PFSK-1 (cell line): ENCODE measurements around the gene NUDT3.

Experiments
- FOXP2 ChIP-seq: optimal IDR thresholded peaks from 2 replicates; pipeline ENCODE3; 2011; ENCODE audit warnings: borderline replicate concordance, control low read depth, inconsistent platforms; ENCODE audit not compliant: insufficient read depth; ENCODE audit errors: extremely low read length, extremely low read depth
- POLR2AphosphoS5 ChIP-seq: IDR thresholded peaks from 2 replicates; pipeline ENCODE4 v1.6.1; 2012; ENCODE audit warnings: low read depth, mild to moderate bottlenecking, control low read depth, low read length, moderate library complexity
- SIN3A ChIP-seq: IDR thresholded peaks from 2 replicates; pipeline ENCODE4 v1.6.1; 2012; ENCODE audit warnings: mild to moderate bottlenecking, low read length, moderate library complexity, borderline replicate concordance; ENCODE audit not compliant: insufficient read depth
- TAF1 ChIP-seq: IDR thresholded peaks from 2 replicates; pipeline ENCODE4 v1.6.1; 2012; ENCODE audit warnings: low read length, control low read depth, borderline replicate concordance; ENCODE audit not compliant: insufficient read depth
- TF ChIP-seq, protein P1 (sequence below), 2 experiments: IDR thresholded peaks; 2 replicates each; pipeline versions ENCODE4 v1.6.1 to v1.8.0; 2011 to 2012; ENCODE audit warnings: low read depth in 2 of 2, low read length in 2 of 2, control low read depth in 1 of 2, inconsistent platforms in 1 of 2, mild to moderate bottlenecking in 1 of 2, moderate library complexity in 1 of 2; ENCODE audit not compliant: insufficient read depth in 1 of 2

NUDT3 gene

DNA sequence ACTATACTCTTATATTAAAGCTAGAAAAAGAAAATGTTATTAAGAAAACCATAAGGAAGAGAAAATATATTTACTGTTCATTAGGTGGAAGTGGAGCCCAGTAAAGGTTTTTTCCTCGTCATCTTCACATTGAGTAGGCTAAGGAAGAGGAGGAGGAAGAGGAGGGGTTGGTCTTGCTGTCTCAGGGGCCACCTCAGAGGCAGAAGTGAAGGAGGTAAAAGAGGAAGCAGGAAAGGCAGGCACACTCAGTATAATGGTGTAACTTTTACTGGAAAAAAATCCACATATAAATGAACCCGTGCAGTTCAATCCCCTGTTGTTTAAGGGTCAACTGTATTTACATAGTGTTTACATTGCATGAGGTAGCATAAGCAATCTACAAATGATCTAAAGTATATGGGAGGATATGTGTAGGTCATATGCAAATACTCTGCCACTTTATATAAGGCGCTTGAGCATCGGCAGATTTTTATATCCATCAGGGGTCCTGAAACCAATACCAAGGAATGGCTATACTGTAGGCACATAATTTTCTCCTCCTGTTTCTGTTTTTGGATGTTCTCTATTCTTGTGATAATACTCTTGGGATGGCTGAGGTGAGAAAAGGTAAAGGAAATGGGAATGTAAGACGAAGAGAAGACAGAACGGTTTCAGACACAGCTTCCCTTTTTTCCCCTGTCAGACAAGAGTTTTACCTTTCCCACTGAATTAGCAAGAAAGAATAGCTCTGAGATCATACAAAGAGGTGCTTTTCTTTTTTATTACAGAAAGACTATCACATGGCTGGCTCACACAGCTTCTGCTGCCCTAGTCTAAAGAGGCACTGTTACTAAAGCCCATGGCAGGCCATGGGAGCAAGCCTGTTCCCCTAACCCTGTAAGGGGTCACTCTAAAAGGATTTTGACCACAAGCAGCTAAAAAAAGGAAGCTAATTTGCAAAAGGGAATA is 59.9 kb downstream of the NUDT3 start:
- no peak for TF ChIP-seq SIN3A
- TF ChIP-seq TAF1: no peak
- no peak for TF ChIP-seq POLR2AphosphoS5
- TF ChIP-seq, protein P1, sequence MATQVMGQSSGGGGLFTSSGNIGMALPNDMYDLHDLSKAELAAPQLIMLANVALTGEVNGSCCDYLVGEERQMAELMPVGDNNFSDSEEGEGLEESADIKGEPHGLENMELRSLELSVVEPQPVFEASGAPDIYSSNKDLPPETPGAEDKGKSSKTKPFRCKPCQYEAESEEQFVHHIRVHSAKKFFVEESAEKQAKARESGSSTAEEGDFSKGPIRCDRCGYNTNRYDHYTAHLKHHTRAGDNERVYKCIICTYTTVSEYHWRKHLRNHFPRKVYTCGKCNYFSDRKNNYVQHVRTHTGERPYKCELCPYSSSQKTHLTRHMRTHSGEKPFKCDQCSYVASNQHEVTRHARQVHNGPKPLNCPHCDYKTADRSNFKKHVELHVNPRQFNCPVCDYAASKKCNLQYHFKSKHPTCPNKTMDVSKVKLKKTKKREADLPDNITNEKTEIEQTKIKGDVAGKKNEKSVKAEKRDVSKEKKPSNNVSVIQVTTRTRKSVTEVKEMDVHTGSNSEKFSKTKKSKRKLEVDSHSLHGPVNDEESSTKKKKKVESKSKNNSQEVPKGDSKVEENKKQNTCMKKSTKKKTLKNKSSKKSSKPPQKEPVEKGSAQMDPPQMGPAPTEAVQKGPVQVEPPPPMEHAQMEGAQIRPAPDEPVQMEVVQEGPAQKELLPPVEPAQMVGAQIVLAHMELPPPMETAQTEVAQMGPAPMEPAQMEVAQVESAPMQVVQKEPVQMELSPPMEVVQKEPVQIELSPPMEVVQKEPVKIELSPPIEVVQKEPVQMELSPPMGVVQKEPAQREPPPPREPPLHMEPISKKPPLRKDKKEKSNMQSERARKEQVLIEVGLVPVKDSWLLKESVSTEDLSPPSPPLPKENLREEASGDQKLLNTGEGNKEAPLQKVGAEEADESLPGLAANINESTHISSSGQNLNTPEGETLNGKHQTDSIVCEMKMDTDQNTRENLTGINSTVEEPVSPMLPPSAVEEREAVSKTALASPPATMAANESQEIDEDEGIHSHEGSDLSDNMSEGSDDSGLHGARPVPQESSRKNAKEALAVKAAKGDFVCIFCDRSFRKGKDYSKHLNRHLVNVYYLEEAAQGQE (IDR thresholded peaks at IDR 0.05; ENCODE audit: insufficient read depth in 1 of 2, low read depth in 2 of 2, low read length in 2 of 2): no peak
- TF ChIP-seq FOXP2: no peak

DNA sequence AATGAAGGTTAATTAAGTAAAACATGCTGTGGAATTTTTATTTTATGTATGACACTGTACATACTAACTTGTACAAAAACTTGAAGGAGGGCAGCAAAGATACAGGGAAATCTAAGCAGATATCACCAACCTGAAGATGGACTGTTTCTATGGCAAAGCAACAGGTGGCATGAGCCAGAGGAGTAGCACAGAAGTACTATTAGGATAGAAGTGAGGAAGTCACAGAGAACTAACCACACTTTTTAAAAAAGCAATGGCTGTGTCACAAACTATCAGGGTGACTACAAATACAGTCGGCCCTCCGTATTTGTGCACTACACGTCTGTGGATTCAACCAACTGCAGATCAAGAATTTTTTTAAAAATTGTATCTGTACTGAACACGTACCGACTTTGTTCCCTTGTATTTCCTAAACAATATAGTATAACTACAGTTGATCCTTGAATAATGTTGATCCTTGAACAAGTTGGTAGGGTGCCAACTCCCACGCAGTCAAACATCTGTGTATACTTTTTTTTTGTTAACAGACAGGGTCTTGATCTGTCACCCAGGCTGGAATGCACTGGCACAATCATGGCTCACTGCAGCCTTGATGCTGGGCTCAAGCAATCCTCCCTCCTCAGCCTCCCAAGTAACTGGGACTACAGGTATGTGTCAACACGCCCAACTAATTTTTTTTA is 61.0 kb downstream of the NUDT3 start:
- TF ChIP-seq, protein P1 (IDR thresholded peaks at IDR 0.05; ENCODE audit: insufficient read depth in 1 of 2, low read depth in 2 of 2, low read length in 2 of 2): no peak
- no peak for TF ChIP-seq SIN3A
- TF ChIP-seq TAF1: no peak
- no peak for TF ChIP-seq FOXP2
- TF ChIP-seq POLR2AphosphoS5: no peak

DNA sequence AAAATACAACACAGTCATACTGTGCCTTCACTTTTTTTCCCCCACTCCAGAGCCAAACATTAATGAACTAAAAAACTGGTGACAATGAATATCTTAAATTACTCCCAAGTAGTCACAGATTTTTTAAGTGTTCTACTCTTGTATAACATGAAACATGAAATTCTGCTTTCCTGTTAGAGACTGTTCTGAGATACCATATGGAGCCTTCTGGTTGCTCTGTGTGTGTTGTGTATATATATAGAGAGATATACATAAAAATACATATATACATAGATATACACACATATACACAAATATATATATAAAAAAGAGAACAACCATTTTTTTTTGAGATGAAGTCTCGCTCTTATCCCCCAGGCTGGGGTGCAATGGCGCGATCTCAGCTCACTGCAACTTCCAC is 63.5 kb downstream of the NUDT3 start:
- TF ChIP-seq POLR2AphosphoS5 (no peak), SIN3A (no peak), TAF1 (no peak), FOXP2 (no peak)
- TF ChIP-seq, protein P1 (IDR thresholded peaks at IDR 0.05; ENCODE audit: insufficient read depth in 1 of 2, low read depth in 2 of 2, low read length in 2 of 2): no peak

DNA sequence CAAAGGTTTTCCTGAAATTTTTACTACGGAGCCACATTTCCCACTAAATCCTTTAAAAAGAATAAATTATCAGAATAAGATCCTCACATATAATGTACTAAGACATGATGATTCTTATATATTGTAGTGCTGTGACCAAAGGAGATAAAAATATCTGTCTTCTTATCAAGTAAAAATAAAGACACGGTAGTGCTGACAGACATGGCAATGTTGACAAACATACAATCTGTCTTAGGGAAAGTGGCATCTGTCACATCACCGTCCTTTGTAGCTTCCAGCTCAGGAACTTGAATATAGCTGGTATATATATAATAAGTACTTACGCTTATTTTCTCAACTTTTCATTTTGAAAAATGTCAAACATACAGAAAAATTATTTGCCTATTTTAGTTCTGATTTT is 66.8 kb downstream of the NUDT3 start:
- TF ChIP-seq, protein P1 (IDR thresholded peaks at IDR 0.05; ENCODE audit: insufficient read depth in 1 of 2, low read depth in 2 of 2, low read length in 2 of 2): no peak
- TF ChIP-seq SIN3A (no peak), TAF1 (no peak)
